Gastrocnemius medialis (tissue), 4 donors: Measurements from ENCODE around the gene SV2B.

Experiments
- POLR2A ChIP-seq, 2 donors: fragments of 450-650 bp; IDR thresholded peaks; one replicate each; pipeline ENCODE4 v1.6.1; 2017; ENCODE audit warnings: antibody characterized with exemption in 2 of 2, mild to moderate bottlenecking in 2 of 2, moderate library complexity in 2 of 2
- TF ChIP-seq, protein P1 (sequence below), 5 experiments: fragments of 450-650 bp in 3 of 5; fragments of 200-600 bp in 2 of 5; sonication (generic) in 2 of 5; IDR thresholded peaks in 4 of 5; conservative IDR thresholded peaks in 1 of 5; 1 replicate in 4 of 5; 2 replicates in 1 of 5; pipeline ENCODE4 v1.5.1; 2016 to 2019; ENCODE audit warnings: antibody characterized with exemption in 5 of 5, mild to moderate bottlenecking in 3 of 5, moderate library complexity in 3 of 5

DNA sequence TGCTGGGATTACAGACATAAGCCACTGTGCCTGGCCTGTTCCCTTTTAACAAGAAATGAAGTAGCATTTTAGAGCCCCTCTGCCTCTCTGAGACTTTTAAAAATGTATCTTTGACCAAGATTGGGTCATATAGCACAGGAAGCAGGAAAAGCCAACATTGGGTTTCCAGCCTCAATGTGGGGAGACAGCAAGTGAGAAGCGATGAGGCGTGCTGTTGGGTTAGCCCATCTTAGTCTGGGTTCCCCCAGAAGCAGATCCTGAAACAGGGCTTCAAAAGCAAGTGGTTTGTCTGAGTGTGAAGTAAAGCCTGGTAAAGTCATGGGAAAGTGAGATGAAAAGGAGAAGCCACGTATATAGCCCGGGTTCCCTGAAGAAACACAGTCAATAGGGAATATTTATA is 48.2 kb downstream of the SV2B start:
- TF ChIP-seq, protein P1, sequence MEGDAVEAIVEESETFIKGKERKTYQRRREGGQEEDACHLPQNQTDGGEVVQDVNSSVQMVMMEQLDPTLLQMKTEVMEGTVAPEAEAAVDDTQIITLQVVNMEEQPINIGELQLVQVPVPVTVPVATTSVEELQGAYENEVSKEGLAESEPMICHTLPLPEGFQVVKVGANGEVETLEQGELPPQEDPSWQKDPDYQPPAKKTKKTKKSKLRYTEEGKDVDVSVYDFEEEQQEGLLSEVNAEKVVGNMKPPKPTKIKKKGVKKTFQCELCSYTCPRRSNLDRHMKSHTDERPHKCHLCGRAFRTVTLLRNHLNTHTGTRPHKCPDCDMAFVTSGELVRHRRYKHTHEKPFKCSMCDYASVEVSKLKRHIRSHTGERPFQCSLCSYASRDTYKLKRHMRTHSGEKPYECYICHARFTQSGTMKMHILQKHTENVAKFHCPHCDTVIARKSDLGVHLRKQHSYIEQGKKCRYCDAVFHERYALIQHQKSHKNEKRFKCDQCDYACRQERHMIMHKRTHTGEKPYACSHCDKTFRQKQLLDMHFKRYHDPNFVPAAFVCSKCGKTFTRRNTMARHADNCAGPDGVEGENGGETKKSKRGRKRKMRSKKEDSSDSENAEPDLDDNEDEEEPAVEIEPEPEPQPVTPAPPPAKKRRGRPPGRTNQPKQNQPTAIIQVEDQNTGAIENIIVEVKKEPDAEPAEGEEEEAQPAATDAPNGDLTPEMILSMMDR (IDR thresholded peaks at IDR 0.05 in 4 of 5, conservative IDR thresholded peaks at IDR 0.05 in 1 of 5), result no peak
- no peak for TF ChIP-seq POLR2A (IDR thresholded peaks at IDR 0.05)
